ENCODE measurements around the gene DTL.
"Not testable (repeated sequence)": the region's sequence is repeated elsewhere in the genome, so short reads cannot be mapped to it uniquely, and the experiment has no call there.

DTL gene, protein sequence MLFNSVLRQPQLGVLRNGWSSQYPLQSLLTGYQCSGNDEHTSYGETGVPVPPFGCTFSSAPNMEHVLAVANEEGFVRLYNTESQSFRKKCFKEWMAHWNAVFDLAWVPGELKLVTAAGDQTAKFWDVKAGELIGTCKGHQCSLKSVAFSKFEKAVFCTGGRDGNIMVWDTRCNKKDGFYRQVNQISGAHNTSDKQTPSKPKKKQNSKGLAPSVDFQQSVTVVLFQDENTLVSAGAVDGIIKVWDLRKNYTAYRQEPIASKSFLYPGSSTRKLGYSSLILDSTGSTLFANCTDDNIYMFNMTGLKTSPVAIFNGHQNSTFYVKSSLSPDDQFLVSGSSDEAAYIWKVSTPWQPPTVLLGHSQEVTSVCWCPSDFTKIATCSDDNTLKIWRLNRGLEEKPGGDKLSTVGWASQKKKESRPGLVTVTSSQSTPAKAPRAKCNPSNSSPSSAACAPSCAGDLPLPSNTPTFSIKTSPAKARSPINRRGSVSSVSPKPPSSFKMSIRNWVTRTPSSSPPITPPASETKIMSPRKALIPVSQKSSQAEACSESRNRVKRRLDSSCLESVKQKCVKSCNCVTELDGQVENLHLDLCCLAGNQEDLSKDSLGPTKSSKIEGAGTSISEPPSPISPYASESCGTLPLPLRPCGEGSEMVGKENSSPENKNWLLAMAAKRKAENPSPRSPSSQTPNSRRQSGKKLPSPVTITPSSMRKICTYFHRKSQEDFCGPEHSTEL

DNA sequence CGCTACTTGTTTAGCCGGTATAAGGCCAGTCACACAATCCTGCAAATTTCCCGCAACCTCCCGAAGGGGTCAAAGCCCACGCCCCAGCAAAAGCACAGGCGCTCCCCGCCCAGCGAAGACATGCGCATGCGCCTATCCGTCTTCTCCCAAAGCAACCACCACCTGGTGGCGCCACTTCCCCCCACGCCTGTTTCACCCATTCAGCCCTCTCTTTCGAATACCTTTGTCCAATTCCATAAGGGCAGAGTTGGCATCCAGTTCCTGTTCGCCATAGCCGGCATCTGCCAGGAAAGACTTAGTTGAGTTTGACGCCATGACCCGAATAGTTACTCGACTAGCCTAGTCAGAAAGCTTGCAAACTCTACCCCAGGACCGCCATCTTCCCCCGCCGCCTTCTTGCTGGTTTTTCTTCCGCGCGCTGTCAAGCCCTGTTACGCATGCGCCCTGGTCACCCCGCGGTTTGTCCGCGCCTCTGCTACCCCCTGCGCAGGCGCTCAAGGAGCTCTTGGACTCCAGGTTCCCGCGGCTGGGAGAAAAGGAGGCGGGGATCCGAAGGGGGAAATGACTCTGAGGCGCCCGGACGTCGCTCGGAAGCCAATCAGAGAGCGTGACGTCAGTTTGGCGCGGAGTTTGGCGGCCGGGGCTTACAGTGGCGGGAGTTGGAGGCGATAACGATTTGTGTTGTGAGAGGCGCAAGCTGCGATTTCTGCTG, at the start of gene DTL, which contains the start of gene INTS7:
Gene DTL, plus strand, starts transcription at position 626 of the 712 bp plus-strand sequence. CDS start 143 bp downstream, outside the sequence.
Gene INTS7, minus strand, starts transcription at position 435 of the 712 bp plus-strand sequence. Its CDS starts 120 bp downstream, at position 315.
- DNase-seq, result peak; percentile 99

DNA sequence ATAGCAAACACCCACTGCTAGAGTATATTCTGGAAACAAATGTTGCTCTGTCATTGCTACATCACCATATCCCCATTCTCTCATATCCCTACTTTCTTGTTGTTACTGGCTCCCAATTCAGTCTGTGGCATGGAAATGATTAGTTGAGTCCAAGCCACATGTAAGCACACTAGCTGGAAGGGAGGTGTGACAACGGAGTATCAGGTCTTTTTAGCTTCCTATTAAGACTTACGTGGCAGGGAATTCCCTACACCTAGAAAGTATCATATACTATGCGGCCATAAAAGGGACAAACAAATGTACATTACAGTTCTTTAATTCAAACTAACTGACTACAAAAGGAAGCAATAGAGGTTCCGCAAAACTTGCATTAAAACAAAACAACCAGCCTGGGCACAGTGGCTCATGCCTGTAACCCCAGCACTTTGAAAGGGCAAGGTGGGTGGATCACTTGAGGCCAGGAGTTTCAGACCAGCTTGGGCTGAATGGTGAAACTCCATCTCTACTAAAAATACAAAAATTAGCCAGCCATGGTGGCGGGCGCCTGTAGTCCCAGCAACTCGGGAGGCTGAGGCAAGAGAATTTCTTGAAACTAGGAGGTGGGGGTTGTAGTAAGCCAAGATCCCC, 48.8 kb upstream of the DTL start:
- DNase-seq, result no peak

DNA sequence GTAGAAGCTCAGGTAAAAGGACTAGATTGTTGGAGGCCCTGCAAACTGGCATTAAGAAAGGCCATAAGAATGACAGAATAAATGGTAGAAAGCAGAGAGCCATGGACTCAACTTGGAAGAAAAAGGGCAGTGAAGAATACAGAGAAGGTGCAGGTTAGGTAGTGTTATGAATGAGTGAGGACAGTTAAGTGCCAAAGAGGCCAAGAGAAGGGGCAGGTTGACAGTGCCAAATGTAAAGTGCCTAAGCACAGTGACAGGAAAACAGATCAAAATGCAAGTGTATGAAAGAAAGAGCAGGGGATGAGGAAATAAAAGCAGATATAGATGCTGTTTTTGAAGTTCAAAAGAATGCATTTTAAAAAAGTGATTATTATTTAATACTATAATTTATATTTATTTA, 43.9 kb upstream of the DTL start:
- no peak for DNase-seq

DNA sequence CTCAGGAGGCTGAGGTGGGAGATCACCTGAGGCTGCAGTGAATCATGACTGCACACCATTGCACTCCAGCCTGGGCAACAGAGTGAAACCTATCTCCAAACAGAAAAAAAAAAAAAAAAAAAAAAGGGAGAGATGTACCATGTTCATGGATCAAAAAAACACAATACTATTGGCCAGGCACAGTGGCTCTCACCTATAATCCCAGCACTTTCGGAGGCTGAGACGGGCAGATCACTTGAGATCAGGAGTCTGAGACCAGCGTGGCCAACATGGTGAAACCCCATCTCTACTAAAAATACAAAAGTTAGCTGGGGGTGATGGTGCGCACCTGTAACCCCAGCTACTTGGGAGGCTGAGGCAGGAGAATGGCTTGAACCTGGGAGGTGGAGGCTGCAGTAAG, 38.1 kb upstream of the DTL start:
- not testable (repeated sequence) for DNase-seq

DNA sequence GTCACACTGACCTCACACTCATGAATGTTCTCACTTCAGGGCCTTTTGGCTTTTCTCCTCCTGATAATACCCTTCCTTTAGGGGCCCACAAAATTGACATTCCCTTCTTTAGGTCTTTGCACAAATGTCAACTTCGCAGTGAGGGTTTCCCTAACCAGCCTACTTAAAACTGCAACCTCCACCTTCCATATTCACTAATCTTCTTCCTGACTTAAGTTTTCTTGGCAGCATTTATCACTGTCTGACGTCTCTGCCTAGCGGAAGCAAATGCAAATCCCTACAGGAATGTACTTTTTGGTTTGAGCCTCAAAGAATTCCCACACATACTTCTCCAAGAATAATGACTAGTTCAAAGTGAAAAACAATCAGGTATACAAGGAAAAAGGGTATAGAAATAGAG, 33.0 kb upstream of the DTL start:
- DNase-seq, result no peak

DNA sequence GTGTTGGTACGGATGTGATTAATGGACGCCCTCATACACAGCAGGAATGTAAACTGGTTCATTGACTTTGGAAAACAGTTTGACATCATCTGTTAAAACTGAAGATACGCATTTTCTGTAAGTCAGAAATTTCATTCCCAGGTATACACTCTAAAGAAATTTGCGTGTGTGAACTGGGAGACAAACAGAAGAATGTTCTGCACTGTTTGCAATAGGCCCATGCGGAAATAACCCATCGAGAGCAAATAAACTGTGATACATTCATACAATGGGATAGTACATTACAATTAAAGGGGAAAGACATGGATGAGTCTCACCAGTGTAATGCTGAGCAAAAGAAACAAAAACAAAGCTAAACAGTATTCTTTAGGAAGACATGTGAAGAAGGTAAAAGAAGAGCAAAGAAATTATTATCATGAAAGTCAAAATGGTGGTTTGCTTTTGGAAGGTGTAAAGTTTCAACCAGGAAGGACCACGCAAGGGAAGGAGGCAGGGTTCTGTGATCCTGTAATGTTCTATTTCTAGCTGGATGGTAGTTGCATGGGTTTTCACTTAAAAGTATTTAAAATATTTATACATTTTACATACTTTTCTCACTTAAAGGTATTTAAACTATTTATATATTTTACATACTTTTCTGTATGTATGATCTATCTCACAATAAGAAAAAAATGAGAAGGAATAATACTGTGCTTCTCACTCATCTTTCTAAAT, 30.5 kb upstream of the DTL start:
- DNase-seq, result no peak

DNA sequence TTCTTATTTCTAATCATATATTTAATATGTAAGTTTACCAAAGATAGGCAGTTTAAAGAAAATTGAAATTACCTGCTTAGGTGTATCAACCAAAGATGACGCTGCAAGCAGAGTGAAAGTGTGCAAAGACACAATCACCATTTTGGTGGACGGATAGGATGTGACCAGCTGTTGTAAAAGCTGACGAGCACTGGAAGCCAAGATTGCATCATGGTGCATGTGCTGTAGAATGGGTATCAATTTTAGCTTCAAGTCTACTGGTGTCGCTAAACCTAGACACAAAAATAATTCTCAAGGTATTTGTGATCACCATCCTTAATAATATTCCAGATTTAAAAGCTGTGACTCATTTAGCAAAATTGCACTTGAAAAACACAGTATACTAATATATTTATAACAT, 28.4 kb upstream of the DTL start:
- no peak for DNase-seq

DNA sequence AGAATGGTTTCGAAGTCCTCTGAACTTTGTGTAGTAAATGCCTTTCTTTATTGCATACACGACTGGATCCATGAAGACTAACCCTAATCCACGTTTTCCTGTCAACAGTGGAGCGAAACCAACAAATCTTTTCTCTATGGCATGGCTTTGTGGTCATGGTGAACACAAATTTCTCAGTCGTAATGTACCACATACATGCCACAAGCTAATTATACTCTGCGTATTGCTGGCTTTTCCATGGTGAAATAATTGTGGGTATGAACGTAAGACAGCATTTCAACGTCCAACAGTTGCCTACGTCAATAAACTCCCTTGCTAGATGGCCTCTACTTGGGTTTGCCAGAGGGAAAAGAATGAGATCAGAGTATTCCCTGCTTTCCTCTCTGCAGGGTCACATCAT, 27.7 kb upstream of the DTL start:
- DNase-seq, result no peak

DNA sequence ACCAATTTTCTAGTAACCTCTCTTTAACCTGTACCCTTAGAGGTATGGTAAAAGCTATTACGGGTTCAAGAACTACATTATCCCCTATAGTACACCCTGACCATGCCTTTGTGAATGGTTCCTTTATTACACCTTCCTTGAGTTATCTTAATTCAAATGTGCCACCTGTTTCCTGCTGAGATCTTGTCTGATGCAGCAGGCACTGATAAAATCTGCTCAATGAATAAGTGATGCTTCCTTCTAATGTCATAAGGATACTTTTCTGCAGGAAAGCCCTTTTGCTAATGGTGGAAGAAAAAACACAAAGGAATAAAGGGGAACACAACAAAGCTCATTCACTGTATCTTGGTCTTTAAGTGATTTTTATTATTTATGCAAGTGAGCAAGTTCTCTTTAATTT, 26.0 kb upstream of the DTL start:
- no peak for DNase-seq

DNA sequence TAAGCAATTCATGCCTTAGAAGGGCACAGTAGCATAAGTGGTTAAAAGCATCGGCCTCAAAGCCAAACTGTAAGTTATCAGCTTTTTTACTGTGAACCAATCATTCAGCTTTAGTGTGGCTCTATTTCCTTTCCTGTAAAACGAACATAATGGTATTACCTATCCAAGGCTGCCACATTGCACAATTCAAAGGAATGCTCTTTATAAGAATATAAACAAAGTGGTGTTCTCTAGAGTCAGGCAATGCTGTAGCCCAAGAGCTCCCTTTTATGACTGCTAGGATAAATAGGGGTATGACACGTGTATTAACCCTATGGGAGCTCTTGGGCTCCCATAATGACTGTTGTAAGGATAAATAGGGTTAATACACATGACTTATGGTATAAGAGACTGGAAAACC, 25.5 kb upstream of the DTL start:
- DNase-seq, result no peak

DNA sequence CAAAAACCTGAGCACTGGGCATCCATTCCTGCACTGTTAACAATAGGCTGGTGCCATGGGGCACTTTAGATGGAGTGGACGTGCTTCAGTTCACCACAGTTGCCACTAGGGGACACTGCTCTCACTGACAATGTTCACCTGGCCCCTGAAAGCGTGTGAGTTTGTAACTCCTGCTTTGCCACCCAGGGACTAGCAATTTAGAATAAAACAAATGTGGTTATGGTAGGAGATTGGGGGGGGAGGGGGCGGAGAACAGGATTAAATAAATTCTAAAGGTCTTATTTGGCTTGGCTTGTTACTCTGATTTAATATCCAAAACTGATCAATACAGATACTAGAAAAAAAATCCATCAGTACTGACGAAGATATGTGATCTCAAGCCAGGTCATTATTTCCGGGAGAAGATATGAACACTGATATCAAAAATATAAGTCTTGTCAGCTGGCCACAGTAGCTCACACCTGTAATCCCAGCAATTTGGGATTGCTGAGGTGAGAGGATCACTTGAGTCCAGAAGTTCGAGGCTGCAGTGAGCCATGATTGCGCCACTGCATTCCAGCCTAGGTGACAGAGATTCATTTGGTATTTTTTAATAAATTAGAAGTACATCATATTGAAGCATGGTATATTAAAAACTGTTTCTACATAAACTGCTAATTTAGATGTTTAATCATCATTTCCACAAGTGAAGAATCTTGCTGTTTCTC, 23.4 kb upstream of the DTL start:
- DNase-seq, result peak; percentile 86

DNA sequence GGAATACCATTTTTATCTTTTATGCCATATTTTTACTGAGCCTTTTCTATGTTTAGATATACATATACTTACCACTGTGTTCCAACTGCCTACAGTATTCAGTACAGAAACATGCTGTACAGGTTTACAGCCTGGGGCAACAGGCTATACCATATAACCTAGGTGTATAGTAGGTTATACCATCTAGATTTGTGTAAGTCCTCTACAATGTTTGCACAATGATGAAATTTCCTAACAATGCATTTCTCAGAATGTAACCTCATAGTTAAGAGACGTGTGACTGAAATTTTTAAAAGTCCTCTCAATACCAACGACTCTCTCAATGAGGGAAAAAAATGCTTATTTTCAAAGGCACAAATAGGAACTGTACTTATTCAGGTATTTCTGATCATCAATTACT, 21.9 kb upstream of the DTL start:
- no peak for DNase-seq

DNA sequence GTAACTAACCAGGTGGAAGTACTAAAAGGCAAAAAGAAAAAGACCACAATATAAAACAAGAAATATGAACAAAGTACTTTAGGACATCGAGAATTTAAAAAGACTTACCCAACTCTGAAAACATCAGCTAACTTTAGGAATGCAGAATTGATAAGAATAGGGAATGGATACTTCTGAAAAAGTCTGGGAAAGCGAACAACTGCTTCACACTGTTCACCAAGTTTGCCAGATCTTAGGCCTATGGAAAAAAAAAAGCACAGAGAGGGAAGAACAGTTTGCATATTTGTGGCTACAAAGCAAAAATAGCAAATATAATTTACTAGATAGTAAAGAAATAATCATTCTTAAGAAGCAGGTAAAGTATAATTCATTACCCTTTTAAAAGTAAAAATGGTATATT, 14.6 kb upstream of the DTL start:
- DNase-seq, result no peak

DNA sequence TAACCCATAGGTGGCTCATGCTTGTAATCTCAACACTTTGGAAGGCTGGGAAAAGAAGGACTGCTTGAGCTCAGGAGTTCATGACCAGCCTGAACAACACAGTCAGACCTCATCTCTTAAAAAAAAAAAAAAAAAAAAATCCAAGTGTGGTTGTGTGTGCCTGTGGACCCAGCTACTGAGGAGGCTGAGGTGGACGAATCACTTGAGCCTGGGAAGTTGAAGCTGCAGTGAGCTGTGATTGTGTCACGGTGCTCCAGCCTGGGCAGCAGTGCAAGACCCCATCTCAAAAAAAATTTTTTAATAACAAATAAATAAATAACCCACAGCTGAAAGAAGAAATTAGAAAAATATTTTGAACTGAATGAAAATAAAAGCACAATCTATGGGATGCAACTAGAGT, 14.0 kb upstream of the DTL start:
- no peak for DNase-seq

DNA sequence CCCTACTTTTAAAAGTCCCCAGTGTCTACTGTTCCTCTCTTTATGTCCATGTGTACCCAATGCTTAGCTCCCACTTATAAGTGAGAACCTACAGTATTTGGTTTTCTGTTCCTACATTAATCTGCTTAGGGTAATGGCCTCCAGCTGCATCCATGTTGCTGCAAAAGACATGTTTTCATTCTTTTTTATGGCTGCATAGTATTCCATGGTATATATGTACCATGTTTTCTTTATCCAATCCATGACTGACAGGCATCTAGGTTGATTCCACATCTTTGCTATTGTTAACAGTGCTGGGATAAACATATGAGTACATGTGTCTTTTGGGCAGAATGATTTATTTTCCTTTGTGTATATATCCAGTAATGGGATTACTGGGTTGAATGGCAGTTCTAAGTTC, 12.6 kb upstream of the DTL start:
- DNase-seq, result not testable (repeated sequence)

DNA sequence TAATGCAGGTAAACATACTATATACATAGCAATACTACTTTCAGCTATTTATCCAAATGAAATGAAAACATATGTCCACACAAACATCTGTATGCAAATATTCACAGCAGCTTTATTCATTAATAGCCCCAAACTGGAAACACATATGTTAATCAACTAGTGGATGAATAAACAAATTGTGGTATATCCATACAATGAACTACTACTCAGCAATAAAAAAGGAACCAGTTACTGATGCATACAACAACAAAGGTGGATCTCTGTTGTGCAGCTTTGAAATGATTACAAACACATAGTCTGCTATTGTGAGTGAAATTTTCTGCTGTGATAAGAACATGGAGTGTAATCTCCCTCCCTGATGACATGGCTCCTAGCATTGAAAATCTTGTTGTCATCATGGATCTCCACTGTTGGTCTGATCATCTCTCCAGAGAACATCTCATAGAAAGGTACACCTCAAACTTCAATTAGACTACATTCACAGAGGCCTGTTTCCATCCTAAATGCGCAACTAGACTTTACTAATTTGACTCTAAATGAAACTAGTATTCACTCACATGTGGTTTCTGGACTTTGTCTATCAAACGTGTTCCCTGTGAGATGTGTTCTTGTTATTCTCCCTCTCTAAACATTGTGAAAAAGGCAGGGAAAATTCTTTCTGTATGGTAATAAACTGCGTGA, 10.9 kb upstream of the DTL start:
- DNase-seq, result no peak

DNA sequence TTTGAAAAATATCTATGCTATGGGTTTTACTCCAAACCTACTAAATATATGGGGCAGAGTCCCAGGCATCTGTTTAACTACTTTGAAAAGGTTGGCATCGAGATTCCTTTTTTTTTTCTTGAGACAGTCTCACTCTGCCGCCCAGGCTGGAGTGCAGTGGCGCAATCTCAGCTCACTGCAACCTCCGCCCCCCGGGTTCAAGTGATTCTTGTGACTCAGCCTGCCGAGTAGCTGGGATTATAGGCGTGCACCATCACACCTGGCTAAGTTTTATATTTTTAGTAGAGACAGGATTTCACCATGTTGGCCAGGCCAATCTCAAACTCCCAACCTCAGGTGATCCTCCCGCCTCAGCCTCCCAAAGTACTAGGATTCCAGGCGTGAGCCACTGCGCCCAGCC, 7.8 kb upstream of the DTL start:
- DNase-seq, result not testable (repeated sequence)

DNA sequence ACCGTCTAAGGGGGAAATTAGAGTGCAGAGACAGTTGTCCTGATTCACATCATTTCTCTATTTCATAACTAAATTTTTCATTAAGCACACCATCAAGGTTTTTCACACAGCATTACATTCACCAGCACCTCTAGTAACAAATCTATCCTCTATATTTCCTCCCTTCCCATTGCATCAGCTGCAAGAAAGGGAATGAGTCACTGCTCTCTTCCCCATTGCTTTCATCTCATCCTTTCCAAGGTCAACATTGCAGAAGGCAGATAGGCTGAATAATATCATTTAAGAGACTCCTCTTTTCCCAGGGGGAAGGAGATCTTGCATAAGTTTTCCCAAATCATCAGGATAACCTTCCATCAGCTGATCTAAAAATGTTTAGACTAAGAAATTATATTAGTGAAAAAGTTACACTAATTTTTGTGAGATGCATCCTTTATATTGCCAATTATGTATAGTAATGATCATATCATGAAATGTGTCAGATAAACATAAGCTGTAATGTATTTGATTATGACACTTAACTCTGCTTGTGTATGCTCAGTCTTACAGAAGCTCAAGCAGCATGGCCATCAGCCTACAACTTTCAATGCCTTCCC, 4.5 kb upstream of the DTL start:
- DNase-seq, result no peak

DNA sequence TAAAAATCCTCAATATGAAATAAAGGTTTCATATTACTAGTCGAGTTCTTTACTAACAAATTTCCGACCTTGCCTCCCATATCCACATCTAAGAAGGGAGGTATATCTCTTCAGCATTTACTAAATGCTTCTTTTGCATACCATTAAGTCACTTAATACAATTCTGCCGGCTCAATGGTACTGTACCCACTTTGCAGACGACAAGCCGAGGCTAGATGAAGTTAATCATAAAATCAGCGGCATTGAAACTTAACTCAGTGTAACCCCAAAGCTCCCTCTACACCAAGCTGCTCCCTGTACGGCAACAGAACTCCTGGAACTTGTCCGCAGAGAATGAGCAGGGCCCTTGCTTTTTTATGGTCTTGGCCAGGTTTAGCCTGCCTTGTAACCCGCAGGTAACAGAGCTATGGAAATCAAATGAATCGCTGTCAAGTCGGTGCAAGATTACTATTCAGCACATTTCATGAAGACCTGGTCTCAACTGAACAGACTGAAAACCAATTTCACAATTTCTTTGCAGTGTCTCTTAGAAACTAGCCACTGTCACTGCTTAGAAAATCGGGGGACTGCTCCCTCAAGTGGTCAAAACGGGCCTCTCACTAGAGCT, 929 bp upstream of the DTL start:
- DNase-seq, result no peak
